HG02642 (cell line): Measurements from ENCODE around the gene ABCA4.

ENCODE experiments used
- ATAC-seq: cut with Tn5 transposase; IDR thresholded peaks from one replicate; pipeline ENCODE4 v1.9.1; 2021; ENCODE audit warnings: mild to moderate bottlenecking; ENCODE audit not compliant: unreplicated experiment, poor library complexity

The ABCA4 gene

DNA sequence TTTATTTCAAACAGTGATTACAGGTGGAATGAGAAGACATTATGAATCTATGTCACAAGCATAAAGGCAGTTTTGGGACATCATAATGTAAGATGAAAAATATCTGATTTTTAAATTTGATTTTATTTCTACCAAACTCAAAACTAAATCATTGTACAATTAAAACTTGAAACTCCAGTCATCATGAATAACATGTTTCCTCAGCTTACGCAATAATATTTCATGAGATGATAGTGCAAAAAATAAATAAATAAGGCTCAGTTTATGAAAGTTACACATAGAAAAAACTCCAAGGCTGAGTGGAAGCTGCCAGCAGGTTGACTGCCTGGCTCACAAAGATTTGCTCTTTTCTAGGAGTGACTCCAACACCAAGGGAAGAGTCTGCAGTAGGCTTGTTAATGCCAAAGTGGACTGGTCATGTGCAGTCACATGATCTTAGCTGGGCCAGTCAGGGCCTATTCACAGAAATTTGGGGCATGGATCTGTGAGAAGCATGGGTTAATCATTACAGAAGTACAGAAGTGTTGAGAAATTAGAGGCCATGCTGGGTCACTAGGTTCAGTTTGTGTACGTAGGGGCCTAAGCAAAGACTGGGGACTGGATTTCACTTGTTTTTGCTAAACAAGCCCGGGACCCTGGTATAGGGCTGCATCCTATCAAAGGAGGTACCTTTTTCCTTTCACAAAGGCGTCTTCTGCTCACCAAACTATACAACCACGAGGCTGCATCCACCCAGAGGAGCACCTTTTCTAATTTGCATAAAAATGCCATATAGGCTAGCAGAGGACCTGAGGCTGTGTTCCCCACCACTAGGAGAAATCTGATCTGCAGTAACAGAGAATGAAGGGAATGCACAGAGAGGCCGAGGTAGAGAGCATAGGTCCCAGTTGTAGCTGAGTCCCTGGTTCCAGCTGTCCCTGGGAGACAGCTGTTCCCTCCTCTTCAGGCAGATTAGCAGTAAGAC is 4.9 kb upstream of the ABCA4 start:
- no peak for ATAC-seq

GRCh38 chr1:94124538-94124937 is 3.6 kb upstream of the ABCA4 start:
- no peak for ATAC-seq

DNA sequence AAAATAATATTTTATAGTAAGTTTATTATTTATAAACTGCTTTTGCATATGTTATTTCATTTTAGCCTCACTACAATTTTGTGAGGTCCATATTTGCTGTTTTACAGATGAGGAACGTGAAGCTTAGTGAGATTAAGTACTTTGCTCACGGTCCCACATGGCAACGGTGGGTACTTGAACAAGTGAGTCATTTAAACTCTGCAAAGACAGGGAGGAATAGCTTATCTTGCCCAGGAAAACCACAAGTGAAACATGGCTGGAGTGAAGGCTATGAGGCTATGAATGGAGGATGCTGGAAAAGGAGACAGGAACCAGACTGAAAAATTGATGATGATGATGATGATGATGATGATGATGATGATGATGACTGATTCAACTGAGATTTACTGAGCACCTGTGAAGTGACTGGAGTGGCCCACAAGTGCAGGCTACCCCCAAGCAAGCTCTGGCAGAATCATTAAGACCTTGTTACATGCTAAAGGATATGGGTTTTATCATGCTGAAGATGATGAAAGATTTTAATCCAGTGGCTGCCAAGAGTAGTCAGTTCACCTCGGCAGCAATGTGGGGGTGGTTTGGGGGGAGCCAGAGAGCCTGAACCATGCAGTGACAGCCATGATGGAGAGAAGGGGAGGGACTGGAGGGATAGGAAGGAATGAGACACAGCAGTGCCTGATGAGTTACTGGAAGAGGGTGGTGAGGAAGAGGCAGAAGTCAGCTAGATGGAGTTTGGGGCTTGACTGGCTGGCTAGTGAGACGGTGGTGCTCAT is 1.4 kb upstream of the ABCA4 start:
- ATAC-seq, result no peak

GRCh38 chr1:94121411-94121821 is 468 bp upstream of the ABCA4 start:
- no peak for ATAC-seq

DNA sequence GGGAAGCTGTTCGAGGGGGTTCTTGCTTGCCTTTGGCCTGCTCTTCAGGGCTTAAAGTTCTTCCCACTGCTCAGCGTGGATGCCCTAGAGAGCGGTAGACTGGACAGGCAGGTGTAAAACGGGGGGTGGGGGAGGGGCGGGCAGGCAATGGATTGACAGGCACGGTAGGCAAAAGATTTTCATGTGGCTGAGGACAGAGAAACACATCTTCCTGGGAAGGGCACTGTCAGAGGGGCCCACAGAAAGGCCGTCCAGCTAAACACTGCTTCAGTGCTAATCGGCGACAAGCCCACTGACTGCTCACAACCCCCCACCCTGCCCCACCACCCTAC is 412 bp downstream of the ABCA4 start:
- no peak for ATAC-seq

DNA sequence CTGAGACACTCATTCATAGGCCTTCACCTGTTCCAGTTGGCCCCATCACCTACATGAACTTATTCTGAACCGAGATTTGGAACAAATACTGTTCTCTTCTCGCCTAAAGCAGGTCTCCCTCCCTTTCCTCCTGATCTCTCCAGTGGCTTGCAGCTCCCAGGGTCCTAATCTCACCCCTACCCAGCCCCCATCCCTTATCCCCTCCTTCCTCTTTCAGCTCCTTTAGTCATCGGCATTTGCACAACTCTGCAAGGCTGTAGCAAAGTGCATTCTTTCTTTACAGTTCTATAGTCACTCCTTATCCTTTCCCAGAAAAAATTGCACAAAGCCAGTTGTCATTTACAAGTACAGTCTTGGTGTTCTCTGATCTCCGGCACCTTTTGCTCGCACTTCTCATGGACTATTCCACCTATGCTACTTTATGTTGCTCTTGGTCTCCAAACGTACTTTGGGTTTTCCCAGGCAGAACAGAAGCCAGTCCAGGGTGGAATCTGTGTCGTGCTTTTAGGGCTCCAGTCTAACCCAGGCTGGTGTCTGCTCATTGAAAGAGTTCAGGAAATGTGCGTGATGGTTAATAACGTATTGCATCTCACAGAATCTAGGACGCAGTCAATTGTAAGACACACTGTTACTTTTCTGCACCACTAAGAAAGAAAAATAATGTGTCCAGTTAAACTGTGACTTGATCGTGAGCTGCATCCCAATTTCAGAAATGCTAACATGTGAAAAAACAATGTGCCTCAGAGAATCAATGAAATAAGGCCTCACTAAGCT is 965 bp downstream of the ABCA4 start:
- ATAC-seq, result no peak

DNA sequence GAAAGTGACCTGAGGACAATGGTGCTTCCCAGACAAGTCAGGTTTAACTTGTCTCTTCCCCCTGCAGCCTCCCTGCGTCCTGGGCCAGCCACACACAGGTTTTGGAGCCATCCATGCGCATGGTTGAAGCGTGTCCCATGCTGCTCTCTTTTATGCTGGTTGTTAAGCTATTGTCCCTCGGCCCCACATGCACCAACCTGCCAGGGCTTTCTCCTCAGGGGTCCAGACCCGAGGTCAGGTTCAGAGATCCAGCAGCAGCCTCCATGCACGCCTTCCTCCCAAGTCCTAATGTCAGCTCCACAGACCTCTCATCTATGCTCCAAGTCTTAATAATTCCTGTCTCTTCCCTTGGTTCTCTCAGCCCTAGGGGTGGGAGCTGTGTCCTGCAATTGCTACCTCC is 1.6 kb downstream of the ABCA4 start:
- ATAC-seq, result no peak

DNA sequence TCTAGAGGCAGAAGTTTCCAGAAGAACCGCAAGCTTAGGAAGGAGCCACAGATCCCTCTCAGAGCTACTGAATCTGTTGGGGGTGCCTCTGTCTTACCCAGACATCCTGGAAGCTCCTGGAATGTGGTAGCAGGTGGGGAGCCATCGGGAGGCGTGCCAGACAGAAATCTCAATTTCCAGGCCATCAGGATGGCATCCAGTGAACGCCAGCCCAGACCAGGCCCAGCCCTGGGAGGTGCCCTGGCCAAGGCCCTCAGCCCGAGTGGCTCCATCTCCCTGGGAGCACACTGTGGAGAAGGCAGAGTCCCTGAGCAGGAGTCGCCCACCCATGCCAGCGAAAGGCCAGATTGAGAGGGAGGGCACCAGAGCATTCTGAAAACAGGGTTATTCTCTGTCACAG is 2.5 kb downstream of the ABCA4 start:
- no peak for ATAC-seq

- no peak for ATAC-seq
These were observed 2.9 kb downstream of the ABCA4 start for GRCh38 chr1:94118013-94118412.

DNA sequence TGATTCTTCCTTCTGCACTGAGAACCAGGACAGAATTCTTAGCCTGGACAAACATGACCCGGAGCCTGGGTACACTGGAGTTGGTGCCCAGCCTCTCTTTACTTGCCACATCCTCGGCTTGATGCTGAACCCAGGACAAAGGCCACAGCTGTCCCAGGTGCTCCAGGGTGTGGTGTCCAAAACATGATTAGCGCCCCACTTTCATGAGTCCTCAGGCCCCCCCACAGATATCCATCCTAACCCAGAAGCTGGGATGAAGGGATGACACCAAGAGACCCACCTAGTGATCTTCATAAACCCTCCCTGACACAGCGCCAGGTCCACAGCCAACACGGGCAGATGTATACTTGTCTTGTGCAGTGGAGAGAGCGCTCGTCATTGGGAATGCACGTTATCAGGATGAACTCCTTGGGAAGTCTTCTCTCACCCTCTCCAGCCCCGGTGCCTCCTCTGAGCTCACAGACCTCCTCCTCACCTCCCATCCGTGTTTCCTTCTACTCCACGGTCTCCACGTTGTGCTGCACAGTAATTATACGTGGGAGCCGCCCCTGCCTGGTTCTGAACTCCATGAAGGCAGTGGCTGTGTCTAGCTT is 3.6 kb downstream of the ABCA4 start:
- ATAC-seq, result no peak

- ATAC-seq, result no peak
These were observed 5.0 kb downstream of the ABCA4 start for GRCh38 chr1:94115900-94116436.

DNA sequence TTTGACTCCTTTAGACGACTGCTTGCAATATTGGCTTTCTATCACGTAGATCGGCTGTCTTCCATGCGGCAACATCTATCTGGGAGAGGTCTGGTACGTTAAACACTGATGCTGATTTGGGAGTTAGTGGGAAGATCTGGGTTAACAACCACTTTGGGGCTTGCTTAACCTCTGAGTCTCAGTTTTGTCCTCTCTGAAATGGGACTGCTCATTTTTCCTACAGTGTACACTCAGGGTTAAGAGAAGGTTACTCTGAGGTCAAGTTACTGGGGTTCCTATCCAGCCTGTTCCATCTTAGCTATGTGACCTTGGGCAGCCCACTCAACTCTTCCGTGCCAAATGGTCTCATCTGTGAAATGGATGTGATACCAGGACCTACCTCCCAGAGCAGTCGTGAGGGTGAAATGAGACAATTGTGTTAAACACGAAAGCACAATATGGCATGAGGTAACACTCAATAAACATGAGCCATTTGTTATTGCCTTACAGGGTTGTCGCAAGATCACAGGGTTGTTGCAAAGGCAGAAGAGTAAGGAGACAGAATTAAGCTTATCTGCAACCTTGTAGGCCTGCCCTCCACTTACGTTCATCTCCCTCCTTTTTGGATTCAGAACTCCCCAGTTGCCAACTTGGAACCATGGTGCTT is 5.6 kb downstream of the ABCA4 start:
- no peak for ATAC-seq

GRCh38 chr1:94113589-94114226 is 7.2 kb downstream of the ABCA4 start:
- no peak for ATAC-seq

- ATAC-seq, result no peak
These were observed 9.1 kb downstream of the ABCA4 start for GRCh38 chr1:94111879-94112278.

GRCh38 chr1:94110946-94111740 is 9.8 kb downstream of the ABCA4 start:
- no peak for ATAC-seq

GRCh38 chr1:94110021-94110761 is 10.8 kb downstream of the ABCA4 start:
- ATAC-seq, result no peak

- no peak for ATAC-seq
These were observed 11.5 kb downstream of the ABCA4 start for GRCh38 chr1:94109478-94109877.

GRCh38 chr1:94107141-94107540 is 13.8 kb downstream of the ABCA4 start:
- ATAC-seq, result no peak
